Stromal cell of bone marrow (primary cell): Measurements from ENCODE around the gene LHB.
"Not testable (repeated sequence)": the region's sequence is repeated elsewhere in the genome, so short reads cannot be mapped to it uniquely, and the experiment has no call there.

Source experiments
- DNase-seq: peaks from one replicate; pipeline ENCODE4 v3.0.0-alpha.2; 2012; ENCODE audit warnings: low read depth

The LHB gene

GRCh38 chr19:49017041-49017665, at the start of gene LHB:
LHB (minus strand) TSS chr19:49017091; CDS start chr19:49017081, 10 bp downstream.
- DNase-seq: no peak

DNA sequence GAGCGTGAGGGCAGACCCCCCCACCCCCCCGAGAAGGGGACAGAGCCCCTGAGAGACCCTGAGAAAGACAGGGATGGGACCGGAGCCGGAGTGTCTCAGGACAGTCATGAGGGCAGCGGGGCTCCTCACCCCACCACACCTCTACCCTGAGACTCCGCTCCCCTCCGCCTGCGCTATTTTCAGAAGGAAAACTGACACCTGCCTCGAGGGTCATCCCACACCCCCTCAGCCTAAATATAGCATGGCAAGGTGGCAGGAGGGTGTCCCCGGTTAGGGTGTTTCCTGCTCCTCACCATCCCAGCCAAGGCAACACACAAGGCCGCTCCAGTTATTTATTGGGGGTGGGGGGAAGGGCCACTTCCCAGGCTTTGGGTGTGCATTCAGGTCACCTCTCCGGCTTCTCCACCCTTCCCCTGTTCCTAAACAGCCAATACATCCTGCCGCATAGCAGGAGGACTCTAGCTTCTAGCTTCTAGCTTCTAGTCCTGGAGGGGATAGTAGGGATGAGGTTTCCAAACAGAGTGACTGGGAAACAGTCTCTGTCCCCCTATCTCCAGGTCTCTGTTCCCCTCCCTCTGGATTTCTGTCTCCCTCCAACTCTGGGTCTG, 49.1 kb upstream of the LHB start:
- DNase-seq: no peak

DNA sequence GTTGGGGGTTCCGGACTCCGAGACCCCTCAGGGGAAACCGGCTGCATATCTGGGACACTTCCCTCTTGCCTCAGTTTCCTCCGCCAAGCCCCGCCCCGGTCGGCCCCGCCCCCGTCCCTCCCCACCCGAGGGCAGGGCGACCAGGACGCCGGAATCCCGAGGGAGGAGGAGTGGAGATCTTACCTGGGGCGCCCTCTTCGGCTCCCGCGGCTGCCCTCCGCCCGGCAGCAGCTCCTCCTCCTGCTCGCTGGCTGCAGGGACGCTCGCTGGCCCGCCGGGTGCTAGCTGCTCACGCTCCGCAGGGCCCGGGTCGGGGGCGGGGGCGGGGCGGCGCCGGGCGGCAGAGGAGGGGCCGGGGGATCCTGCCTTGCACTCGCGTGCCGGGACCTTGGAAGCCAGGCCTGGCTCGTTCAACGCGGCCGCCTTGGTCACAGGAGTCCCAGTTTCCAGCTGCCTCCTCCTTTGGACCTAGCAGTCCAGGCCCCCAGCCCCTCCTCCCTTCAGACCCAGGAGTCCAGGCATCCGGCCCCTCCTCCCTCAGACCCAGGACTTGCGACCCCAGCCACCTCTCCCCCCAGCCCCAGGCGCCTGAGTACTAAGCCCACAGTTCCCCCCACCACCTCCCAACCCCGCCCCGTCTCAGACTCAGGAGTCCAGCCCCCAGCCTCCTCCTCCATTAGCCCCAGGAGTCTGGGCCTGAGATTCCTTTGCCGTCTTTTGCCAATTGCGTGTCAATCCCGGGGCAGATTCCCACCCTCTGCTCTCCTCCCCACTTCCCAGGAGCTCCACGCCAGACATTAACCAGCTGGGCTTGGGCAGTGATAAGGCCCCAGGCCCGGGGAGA, 48.1 kb upstream of the LHB start, which contains the start of gene NTF4:
NTF4 (minus strand) TSS at position 51 of the 844 bp plus-strand sequence. CDS start 2,821 bp downstream, outside the sequence.
- no peak for DNase-seq

DNA sequence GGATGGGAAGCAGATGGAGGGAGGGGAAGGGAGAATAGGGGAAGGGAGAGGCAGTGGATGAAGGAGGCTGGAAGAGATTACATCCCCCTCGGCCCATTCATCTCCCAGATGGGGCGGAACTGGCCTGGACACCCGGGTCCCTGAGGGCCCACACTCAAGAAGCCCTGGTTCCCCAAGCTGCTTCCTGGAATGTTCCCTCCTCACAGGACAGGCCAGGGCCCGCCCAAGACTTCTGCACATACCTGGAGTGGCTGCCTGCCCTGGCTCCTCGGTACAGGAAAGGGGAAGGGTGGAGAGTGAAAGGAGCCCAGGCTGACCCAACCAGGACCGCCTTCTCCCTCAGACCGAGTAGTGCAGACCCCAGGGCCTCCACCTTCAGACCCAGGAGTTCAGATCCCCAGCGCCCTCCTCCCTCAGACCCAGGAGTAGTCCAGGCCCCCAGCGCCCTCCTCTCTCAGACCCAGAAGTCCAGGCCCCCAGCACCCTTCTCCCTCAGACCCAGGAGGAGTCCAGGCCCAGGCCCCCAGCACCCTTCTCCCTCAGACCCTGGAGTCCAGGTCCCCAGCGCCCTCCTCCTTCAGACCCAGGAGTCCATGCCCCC, 47.2 kb upstream of the LHB start:
- no peak for DNase-seq

DNA sequence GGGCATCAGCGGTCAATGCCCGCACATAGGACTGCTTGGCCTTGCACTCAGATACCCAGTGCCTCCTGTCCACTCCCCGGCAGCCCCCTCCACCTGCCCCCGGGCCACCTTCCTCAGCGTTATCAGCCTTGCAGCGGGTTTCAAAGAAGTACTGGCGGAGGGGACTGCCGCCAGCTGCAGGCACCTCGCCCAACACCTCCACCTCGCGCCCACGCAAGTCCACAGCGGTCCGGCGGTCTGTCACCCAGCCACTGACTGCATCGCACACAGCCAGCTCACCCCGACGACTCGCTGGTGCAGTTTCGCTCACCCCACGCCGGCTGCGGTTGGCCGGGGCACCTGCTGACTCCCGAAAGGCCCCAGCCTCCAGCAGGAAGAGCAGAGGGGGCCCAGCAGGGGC, 44.6 kb upstream of the LHB start:
- DNase-seq: no peak

- DNase-seq: no peak
Measured at GRCh38 chr19:49061000-49061399, 44.1 kb upstream of the LHB start.

DNA sequence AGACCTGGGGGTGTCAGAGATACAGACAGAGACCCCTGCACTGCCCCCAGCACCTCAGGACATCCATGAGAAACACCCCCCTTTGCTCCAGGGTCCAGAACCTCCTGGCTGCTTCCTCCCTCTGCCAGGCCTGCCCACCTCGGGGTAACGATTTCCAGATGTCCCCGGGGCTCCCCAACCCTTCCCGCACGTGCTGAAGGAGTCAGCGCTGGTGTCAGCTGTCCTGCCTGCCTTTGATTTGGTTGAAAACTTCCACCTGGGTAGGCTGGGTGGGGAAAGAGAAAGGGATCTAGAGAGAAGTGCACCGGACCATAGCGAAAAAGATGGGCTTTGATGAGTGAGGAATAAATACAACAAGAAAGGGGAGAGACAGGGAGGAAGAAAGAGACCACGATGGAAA, 42.2 kb upstream of the LHB start:
- no peak for DNase-seq

DNA sequence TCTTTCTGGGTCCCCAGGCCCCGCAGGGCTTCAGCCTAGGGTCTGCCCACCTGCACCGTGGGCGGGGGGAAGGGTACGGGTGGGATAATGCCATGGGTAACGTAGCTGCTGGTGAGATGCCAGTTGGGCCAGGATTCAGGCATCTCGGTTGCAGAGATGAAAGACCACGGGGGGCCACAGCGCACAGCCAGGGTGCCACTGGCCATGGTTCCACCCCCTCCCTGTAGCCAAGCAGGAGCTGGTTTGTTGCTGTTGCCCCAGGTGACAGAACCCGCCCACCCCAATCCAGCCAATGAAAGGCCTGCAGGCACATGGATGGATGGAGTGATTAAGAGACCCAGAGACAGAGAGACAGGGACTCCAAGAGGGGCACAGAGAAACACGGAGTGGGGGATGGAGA, 41.7 kb upstream of the LHB start:
- DNase-seq: no peak

DNA sequence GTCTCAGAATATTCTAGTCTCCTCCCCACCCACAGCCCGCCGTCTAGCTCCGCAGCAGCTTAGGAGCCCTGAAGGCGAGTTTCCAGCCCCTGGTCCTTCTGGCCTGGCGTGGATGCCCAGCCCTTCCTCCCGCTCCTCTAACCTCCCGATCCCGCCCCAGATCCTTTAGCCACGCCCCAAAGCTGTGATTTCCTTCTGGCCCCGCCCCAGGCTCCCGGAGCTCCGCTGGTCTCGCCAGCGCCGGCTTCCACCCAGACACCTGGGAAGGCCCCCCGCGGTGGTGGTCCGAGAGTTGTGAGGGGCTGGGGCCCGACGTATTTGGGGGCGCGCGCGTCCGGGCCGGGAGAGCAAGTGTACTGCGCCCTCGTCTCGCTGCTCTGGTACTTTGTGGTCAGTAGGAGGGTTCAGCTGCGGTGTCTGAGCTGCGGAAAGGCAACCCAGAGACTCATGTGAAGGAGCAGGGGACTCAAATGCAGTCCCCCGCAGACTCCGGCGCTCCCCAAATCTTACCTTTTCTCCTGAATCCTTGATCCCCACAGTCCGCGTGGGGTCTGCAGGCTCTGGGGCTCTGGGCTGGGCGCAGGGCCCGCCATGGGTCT, 40.8 kb upstream of the LHB start, which contains the start of gene CGB7:
CGB7 (minus strand) TSS at position 114 of the 599 bp plus-strand sequence. CDS start 2,374 bp downstream, outside the sequence.
- no peak for DNase-seq

DNA sequence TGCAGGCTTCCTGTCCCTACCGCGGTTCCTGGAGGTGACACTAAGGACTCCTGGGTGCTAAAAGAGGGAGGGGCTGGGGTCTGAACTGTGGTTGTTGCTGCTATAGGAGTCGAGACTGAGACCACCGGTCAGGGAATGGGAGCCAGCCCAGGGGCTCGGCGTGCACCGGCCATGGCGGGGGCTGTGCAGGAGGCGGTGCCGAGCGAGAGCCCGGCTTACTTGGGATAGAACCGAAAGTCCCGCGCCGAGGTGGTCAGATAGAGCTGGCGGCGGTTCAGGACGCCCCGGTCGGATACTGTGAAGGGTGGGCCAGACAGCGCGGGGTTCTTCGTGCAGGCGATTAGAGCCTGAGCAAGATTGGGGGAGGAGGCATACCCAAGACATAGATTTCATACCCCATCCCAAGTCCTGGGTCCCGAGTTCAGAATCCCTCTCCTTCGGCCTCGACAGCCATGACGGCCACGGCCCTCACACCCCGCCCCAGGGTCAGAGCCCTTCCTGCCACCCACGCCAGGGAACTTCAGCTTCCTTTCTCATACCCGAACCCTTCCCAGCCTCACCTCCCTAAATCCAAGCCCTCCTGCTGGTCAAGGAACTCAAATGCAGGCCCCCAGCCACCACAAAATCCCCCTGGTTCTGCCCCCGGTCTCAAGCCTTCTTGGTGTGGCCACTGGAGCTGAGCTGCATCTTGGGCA, 40.2 kb upstream of the LHB start:
- not testable (repeated sequence) for DNase-seq

- DNase-seq: peak; percentile 13
Measured at GRCh38 chr19:49056101-49056901, 39.4 kb upstream of the LHB start.

- DNase-seq: peak; percentile 11
Measured at GRCh38 chr19:49050376-49051033, 33.6 kb upstream of the LHB start.

GRCh38 chr19:49049834-49050233, 32.9 kb upstream of the LHB start:
- DNase-seq: not testable (repeated sequence)

DNA sequence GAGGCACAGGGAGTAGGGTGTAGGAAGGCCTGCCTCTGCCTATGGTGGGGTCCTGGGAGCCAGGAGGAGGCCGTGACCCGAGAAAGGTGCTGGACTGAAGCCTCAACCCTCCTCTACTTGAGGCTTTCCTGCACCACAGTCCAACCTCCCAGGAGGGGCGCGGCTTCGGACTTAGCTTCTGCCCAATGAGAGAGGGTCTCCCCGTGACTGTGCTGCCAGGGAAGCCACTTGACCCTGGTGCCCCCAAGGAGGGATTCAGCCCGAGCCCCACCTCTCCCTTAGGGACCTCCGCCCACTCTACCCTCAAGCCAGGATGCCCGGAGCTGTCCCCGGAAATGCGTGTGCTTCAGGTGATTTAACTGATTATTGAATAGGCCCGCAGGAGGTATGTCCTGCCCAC, 32.1 kb upstream of the LHB start, which contains the start of gene CGB8:
CGB8 (minus strand) TSS at position 101 of the 400 bp plus-strand sequence. CDS start 372 bp downstream, outside the sequence.
- DNase-seq: not testable (repeated sequence)

GRCh38 chr19:49043548-49043947, 26.7 kb upstream of the LHB start, which contains the start of gene CGB5:
CGB5 (plus strand) TSS chr19:49043848; CDS start chr19:49044210, 362 bp downstream.
- not testable (repeated sequence) for DNase-seq

DNA sequence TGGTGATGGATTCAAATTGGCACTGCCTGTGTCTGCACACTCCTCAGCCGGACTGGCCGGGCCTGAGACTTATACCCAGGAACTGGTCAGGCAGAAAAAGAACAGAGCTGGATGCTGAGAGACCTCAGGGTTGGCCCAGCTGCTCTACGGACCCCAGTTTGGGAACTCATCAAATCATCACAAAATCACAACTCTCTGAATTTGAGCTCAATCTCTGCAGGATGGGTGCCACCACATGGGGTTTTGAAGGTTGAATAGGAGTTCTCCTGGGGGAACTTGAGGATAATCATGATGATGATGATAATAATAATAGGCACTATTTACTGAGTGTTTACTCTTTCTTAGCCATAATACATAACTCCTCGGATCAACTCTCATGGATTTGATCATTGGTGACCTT, 25.8 kb upstream of the LHB start:
- DNase-seq: not testable (repeated sequence)

DNA sequence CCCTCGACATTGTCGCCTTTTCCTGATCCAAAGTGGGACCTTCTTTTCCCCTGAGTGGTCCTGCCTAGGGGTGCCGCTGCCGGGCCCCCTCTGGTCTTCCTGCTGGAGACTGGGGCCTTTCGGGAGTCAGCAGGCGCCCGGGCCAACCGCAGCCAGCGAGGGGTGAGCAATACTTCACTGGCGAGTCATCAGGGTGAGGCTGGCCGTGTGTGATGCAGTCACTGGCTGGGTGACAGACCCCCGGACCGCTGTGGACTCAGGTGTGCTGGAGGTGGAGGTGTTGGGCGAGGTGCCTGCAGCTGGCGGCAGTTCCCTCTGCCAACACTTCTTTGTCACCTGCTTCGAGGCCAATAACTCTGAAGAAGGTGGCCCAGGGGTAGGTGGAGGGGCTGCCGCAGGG, 25.3 kb upstream of the LHB start:
- DNase-seq: no peak

DNA sequence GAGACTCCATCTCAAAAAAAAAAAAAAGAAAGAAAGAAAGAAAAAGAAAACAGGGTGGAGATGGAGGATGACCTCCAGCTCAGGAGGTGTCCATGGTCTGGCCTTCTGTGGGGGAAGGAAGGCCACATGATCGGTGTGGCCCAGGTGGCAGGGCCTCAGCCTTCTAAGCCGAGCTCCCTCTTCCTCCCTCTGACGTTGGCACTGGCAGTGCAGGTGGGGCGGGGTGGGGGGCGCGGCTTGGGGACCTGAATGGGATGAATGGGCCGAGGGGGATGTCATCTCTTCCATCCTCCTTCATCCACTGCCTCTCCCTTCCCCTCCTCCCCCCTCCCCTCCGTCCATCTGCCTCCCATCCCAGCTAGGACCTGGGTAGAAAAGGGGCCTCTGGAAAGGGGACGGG, 22.8 kb upstream of the LHB start:
- not testable (repeated sequence) for DNase-seq

GRCh38 chr19:49038557-49039276, 21.8 kb upstream of the LHB start:
- not testable (repeated sequence) for DNase-seq
